Left hindlimb (tissue), 1 donor: Measurements from ENCODE around the gene RFNG.

Experiments
- DNase-seq: peaks from one replicate; pipeline ENCODE4 v3.0.0-alpha.2; 2018

Gene RFNG

DNA sequence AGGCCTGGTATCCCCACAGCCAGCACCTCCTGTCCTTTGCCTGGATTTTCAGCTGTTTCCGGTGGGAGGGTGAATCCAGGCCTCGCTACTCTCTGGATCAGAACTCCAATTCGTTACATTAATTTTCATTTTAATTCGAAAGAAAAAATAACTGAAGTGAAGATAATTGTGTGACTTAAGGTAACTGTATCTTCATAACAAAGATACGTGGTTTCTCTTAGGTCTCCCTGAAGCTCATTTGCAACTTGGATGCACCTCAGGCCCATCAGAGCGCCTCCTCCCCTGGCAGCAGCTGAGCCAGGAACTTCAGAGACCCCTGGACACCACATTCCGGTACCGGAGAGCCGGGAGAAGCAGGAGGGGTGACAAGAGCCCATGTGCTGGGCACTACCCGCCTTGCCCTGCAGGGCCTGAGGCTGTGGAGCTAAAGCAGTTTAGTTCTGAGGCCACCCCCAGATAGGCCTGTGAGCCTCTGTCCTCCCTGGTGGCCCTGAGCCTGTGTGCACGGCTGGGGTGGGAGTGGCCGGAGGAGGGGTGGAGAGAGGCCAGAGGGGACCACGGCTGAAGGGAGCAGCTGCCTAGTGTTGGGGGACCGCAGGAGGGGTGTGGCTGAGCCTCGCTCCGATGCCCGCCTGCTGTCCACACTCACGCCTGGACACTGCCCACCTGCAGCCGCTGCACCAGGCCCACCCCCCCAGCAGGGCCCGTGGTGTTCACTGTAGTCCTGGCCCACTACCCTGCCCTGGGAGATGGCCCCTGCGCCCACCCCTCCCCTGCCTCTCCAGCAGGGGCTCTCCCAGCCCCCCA is 25.4 kb upstream of the RFNG start:
- DNase-seq: no peak

- DNase-seq: no peak
Observed at GRCh38 chr17:82076018-82076784, 24.6 kb upstream of the RFNG start.

- no peak for DNase-seq
Observed at GRCh38 chr17:82073446-82073845, 21.8 kb upstream of the RFNG start.

DNA sequence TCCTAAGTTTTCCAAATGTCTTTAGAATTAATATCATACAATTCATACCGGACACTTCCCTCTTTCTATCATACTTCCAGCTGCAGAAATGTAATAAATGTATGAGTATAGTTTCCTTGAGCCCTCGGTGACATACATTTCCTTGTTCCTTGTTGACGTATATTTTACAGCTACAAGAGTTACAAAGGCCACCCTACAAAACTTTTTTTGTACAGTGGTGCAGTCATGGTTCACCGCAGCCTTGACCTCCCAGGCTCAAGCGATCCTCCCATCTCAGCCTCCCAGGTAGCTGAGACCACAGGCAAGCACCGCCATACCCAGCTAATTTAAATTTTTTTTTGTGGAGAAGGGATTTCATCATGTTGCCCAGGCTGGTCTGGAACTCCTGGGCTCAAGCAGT is 21.2 kb upstream of the RFNG start:
- DNase-seq: no peak

DNA sequence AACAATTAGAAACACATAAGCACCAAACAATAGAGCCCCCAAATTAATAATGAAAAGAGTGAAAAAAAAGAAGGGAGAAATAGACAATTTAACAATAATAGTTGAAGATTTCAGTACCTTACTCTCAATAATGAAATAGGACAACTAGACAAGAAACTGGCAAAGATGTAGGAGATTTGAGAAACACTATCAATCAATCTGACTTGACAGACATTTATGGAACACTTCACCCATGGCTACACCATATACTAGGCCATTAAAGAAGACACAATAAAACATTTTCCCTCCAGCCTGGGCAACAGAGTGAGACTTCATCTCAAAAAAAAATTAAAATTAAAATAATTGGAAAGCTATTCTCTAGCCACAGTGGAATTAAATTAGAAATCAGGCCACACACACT is 19.0 kb upstream of the RFNG start:
- no peak for DNase-seq

- no peak for DNase-seq
Observed at GRCh38 chr17:82065638-82066303, 14.2 kb upstream of the RFNG start, which contains the start of gene DUS1L. DUS1L (minus strand) TSS chr17:82065804; CDS start chr17:82065059, 745 bp downstream.

DNA sequence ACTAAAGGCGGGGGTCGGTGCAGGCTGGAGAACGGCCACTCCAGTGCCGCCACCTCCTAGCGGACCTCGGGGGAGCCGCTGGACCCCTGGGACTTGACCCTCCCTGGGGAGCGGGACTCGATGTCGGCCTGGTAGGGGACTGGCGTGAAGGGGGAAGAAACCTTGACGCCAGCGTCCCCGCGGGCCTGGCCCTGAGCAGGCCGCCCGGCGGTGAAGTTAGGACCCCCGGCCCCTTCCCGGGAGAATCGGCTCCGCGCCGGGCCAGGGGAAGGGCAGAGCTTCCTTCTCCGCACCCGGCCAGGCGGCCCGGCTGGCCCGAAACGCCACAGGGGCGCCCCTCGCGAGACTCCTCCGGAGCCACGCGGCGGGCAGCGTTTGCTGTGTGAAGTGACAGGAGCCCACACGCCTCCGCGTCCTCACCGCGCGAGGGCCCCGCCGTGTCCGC is 13.6 kb upstream of the RFNG start:
- no peak for DNase-seq

DNA sequence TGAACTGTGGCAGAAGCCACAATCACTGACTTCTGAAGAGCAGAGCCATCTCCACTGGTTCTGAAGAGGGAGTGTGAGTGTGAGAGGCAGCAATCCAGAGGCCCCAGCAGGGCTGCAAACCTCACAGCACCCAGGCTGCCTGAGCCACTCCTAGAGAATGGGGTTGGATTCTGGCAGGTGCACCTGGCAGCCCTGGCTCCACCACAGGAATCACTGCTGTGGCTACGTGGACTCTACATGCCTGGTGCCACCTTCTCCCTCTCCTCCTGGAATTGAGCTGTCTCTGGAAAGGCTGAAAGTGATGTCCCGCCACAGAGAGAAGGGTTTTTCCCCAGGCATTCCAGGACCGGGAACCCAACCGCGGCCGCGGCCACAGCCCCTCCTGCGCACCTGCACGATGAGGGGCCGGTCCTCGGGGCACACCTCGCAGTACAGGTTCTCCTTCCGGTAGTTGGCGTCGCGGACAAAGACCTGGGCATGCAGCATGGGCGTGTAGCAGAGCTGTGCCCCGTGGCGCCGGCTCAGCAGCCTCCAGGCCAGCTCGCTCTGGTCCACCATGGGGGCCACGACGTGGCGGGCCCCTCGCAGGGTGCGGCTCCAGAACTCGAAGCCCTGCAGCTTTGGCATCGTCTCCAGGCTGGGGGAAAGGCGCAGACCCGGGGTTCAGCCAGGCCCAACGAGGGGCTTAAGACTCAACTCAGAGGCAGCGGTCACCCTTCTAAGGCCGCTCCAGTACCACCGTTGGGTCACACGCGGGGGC is 13.0 kb upstream of the RFNG start:
- DNase-seq: no peak

GRCh38 chr17:82063424-82064415 is 12.1 kb upstream of the RFNG start:
- no peak for DNase-seq

DNA sequence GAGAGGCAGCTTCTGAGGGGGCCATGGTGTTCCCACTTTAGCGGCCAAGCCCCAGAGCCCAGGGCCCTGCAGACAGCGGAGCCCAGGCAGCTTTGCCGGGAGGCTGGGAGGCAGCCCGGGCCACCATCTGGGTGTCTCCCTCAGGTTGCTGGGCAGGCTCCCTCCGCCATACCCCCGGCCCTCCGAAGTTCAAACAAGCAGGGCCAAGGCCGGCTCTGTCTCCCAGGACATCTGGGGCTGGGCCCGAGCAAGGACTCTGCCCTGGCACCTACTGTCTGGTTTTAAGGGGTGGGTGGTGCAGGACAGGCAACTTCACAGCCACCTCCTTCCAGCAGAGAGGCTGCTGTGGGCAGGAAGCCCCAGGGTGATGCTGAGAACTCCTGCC is 11.4 kb upstream of the RFNG start:
- DNase-seq: no peak

GRCh38 chr17:82062076-82062983 is 10.7 kb upstream of the RFNG start:
- no peak for DNase-seq

GRCh38 chr17:82061047-82061925 is 9.7 kb upstream of the RFNG start:
- DNase-seq: no peak

DNA sequence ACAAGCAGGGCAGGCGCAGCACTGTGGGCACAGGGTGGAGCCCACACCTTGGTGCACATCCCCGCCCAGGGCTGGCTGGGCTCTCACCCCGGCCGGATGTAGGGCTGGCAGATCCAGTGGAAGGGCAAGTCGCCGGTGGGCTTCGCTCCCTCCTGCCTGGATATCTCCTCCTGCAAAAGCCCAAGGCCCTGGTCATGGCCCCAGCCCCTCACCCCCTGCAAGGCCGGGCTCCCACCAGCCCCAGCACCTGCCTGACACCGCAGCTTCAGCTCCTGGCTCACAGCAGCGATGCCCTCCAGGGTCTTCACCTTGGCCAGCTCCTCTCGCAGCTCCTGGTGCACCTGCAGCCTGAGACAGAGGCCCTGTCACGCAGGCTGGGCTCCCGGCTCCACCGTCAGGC is 9.0 kb upstream of the RFNG start:
- no peak for DNase-seq

- no peak for DNase-seq
Observed at GRCh38 chr17:82060001-82060380, 8.4 kb upstream of the RFNG start.

GRCh38 chr17:82059272-82060000 is 7.8 kb upstream of the RFNG start:
- no peak for DNase-seq

DNA sequence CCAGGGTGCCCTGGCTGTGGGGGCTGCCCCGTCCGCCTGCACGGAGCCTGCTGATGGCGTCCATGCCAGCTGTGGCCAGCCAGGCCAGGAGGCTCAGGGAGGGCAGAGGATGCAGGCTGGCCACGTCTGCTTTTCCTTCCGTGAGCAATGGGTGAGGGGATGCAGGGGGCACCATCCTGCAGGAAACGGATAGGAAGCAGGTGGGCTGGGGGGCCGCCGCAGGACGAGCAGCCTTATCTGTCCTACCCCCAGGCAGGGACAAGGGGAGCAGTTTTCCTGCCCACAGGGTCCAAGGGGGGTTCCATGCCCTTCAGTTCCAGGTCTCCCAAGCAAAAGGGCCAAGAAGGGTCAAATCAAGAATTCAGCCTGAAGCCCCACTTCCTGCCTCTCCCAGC is 7.2 kb upstream of the RFNG start:
- DNase-seq: no peak

DNA sequence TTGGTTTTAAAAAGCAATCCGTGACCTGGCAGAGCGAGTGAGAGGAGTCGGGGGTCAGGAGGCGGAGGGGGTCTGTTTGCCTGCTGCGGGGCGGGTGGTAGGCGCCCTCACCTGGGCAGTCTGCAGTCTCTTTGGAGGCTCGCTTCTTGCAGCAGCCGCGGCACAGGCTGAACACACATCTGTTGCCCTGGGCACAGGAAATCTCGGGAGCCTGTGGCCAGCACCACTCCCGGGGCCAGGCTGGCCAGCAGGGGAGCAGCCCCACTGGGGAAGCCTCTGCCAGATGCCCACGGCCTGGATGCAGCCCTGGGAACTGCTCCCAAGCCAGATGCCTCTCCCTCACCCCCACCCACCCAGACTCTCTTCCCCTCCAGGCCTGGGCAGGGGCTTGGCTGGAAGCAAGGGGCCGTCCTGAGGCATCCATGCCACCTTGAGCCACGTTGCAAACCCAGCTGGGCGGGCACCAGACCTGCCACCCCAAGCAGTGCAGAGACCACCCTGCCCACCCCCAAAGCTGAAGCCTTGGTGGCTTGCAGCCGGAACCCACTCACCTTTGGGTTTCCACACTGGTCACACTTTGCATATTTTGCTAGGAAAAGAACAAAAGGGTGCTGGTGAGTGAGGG is 6.7 kb upstream of the RFNG start:
- no peak for DNase-seq
